Stimulated activated CD8-positive, alpha-beta memory T cell treated with anti-CD3 and anti-CD28 coated beads, Interleukin-4, amount 100 ng/mL, for 48 hours (primary cell): ENCODE results near the gene SNRNP35.
"Not testable (repeated sequence)": the region's sequence is repeated elsewhere in the genome, so short reads cannot be mapped to it uniquely, and the experiment has no call there.

Experiments
- DNase-seq: peaks from one replicate; pipeline ENCODE4 v3.0.0-alpha.2; 2020

SNRNP35 gene

GRCh38 chr12:123457980-123458779 is at the start of gene SNRNP35:
Gene SNRNP35 (plus strand): TSS chr12:123458139. CDS start chr12:123465541, 7,402 bp downstream.
- peak; percentile 86 for DNase-seq

GRCh38 chr12:123408619-123409018 is 49.3 kb upstream of the SNRNP35 start:
- DNase-seq = not testable (repeated sequence)

- not testable (repeated sequence) for DNase-seq
Measured at GRCh38 chr12:123409284-123410040, 48.5 kb upstream of the SNRNP35 start.

GRCh38 chr12:123410041-123410412 is 47.9 kb upstream of the SNRNP35 start:
- no peak for DNase-seq

- no peak for DNase-seq
Measured at GRCh38 chr12:123421314-123421713, 36.6 kb upstream of the SNRNP35 start.

GRCh38 chr12:123427036-123427769 is 30.7 kb upstream of the SNRNP35 start:
- peak; percentile 42 for DNase-seq

GRCh38 chr12:123428591-123428990 is 29.3 kb upstream of the SNRNP35 start:
- no peak for DNase-seq

GRCh38 chr12:123429101-123429500 is 28.8 kb upstream of the SNRNP35 start:
- not testable (repeated sequence) for DNase-seq

GRCh38 chr12:123431951-123432817 is 25.8 kb upstream of the SNRNP35 start:
- DNase-seq = peak; percentile 46

GRCh38 chr12:123433615-123434014 is 24.3 kb upstream of the SNRNP35 start:
- no peak for DNase-seq

- DNase-seq = no peak
Measured at GRCh38 chr12:123435636-123436016, 22.3 kb upstream of the SNRNP35 start.

GRCh38 chr12:123436017-123436964 is 21.6 kb upstream of the SNRNP35 start, which contains the start of gene RILPL2:
Gene RILPL2 (minus strand): TSS chr12:123436684. CDS start chr12:123436420, 264 bp downstream.
- DNase-seq = peak; percentile 95

GRCh38 chr12:123441523-123442164 is 16.3 kb upstream of the SNRNP35 start:
- no peak for DNase-seq

GRCh38 chr12:123442774-123443173 is 15.2 kb upstream of the SNRNP35 start:
- DNase-seq = no peak

GRCh38 chr12:123444092-123445026 is 13.6 kb upstream of the SNRNP35 start:
- no peak for DNase-seq

- DNase-seq = no peak
Measured at GRCh38 chr12:123445388-123446332, 12.3 kb upstream of the SNRNP35 start.

GRCh38 chr12:123446333-123446713 is 11.6 kb upstream of the SNRNP35 start:
- no peak for DNase-seq

GRCh38 chr12:123449249-123449733 is 8.6 kb upstream of the SNRNP35 start:
- DNase-seq = no peak
